C4-2B (cell line): ENCODE data around the gene NUP214.

Source experiments
- CTCF ChIP-seq: fragments of 450-650 bp; conservative IDR thresholded peaks from 2 replicates; pipeline ENCODE4 v1.5.1; 2017; ENCODE audit warnings: mild to moderate bottlenecking
- ZFX ChIP-seq: fragments of 450-650 bp; IDR thresholded peaks from 2 replicates; pipeline ENCODE4 v1.6.1; 2017

GRCh38 chr9:131275332-131276093 lies 150.1 kb downstream of the NUP214 start:
- TF ChIP-seq ZFX, result no peak
- no peak for TF ChIP-seq CTCF
